Measurements from ENCODE around the gene KRTAP10-2.

GRCh38 chr21:44575307-44576024, 24.2 kb upstream of the KRTAP10-2 start:
- TF ChIP-seq, protein P1, sequence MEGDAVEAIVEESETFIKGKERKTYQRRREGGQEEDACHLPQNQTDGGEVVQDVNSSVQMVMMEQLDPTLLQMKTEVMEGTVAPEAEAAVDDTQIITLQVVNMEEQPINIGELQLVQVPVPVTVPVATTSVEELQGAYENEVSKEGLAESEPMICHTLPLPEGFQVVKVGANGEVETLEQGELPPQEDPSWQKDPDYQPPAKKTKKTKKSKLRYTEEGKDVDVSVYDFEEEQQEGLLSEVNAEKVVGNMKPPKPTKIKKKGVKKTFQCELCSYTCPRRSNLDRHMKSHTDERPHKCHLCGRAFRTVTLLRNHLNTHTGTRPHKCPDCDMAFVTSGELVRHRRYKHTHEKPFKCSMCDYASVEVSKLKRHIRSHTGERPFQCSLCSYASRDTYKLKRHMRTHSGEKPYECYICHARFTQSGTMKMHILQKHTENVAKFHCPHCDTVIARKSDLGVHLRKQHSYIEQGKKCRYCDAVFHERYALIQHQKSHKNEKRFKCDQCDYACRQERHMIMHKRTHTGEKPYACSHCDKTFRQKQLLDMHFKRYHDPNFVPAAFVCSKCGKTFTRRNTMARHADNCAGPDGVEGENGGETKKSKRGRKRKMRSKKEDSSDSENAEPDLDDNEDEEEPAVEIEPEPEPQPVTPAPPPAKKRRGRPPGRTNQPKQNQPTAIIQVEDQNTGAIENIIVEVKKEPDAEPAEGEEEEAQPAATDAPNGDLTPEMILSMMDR (IDR thresholded peaks at IDR 0.05; ENCODE audit: insufficient read depth, low read length, poor library complexity, severe bottlenecking), result no peak
- no peak for TF ChIP-seq EZH2phosphoT487 (conservative IDR thresholded peaks at IDR 0.05; ENCODE audit: low read length)
